GM19468 (cell line): ENCODE measurements around the gene SRA1.
A peak's percentile ranks its signal among the peaks of the same experiment; 100 is the strongest.

ENCODE experiments used
- ATAC-seq: cut with Tn5 transposase; IDR thresholded peaks from one replicate; pipeline ENCODE4 v1.9.1; 2021; ENCODE audit warnings: mild to moderate bottlenecking, moderate library complexity, moderate number of reproducible peaks; ENCODE audit not compliant: unreplicated experiment; ENCODE audit errors: extremely low read depth

SRA1 gene

GRCh38 chr5:140551872-140552271 lies 5.4 kb downstream of the SRA1 start:
- ATAC-seq = no peak

- ATAC-seq = no peak
These were observed 6.9 kb downstream of the SRA1 start for GRCh38 chr5:140550147-140551079.

DNA sequence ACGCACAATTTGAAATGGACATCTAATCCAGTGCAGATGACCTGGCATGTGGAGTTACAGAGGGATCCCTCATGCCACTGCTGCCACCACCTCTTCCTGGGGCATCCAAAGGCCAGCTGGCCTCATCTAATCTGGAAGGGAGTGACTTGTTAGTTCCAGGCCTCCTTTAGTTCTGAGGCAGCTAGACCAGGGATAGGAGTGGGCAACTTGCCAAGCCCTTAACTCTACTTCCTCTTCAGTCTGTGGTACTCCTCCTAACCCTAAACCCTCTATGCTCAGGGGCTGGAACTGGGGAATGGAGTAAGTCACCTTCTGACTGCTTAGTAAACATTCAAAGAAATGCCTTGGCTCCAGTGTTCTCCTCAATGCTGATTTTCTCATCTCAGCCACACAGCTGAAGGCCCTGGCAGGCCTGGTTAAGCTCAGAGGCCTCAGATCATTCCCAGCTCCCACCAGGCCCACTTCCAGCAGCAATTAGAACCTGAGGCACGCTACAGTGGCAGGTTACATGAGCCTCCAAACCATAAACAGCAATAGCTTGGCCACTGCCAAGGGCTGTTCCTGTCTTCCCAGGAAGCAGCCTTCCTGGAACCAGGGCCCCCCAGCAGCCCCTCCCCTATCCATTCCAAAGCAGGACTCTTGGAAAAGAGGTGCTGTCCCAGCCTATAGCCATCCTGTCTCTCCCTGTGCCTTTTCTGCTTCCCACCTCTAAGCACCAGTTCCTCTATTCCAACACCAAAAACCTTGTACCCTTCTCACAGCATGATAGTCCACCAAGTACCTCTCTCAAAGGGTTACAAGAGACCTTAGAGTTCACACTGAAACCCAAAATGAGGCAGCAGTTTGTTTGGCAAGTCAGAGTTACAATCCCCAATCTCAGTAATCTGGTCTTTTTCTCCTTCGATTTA lies 7.8 kb downstream of the SRA1 start:
- ATAC-seq = no peak

- no peak for ATAC-seq
These were observed 8.5 kb downstream of the SRA1 start for GRCh38 chr5:140548791-140549190.

DNA sequence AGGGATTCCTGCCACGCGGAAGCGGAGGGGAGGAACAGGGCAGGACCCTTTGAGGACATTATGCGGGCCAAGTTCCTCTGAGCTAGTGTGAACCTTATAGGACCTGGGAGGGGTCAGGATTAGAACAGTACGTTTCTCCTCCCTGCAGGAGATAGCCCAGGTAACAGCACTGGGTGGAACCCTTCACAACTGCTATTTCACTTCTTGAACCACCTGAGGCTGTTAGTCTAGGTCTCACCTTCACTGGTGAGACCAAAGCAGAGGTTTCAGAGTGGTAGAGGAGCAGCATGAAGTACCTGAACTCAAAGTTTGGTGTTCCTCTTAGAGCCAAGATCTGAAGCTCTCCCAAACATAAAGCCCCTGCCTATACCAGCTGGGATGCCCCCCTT lies 9.0 kb downstream of the SRA1 start:
- ATAC-seq = no peak

DNA sequence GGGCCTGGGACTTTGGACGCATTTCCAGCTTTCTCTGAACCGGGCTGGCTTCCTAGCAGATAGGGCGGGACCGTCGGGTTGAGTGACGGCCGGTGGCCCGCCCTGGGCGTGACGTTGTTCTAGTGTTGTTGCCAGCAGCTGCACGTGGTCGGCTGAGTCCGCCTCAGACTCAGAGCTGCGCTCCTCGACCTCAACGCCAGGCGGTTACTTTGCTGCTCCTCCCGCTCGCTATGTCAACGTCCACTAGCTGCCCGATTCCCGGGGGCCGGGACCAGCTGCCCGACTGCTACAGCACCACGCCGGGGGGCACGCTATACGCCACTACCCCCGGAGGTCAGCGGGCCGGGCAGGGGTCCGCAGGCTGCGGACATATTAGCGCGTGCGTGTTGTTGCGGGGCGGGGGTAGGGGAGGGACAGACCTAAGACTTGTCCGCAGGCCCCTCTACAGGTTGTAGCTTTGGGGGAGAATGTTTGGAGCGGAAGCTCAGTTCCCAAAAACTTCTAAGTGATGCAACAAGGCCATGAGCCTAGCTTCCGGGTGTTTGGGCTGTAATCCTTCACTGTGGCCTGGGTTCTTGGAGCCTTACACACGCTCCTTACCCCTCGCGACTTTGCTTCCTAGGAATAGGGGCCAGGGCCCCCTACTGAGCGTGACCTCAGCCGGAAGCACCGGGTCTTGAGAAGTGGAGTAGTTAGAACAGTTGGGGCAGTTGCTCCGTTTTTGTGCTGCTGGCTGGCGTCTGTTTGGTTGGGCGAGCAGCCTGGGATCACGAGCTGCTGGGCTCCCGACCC lies 9.6 kb downstream of the SRA1 start, which contains the start of gene EIF4EBP3:
EIF4EBP3 (plus strand) TSS at position 155 of the 792 bp plus-strand sequence; CDS start at position 231, 76 bp downstream.
- ATAC-seq = peak; percentile 98

DNA sequence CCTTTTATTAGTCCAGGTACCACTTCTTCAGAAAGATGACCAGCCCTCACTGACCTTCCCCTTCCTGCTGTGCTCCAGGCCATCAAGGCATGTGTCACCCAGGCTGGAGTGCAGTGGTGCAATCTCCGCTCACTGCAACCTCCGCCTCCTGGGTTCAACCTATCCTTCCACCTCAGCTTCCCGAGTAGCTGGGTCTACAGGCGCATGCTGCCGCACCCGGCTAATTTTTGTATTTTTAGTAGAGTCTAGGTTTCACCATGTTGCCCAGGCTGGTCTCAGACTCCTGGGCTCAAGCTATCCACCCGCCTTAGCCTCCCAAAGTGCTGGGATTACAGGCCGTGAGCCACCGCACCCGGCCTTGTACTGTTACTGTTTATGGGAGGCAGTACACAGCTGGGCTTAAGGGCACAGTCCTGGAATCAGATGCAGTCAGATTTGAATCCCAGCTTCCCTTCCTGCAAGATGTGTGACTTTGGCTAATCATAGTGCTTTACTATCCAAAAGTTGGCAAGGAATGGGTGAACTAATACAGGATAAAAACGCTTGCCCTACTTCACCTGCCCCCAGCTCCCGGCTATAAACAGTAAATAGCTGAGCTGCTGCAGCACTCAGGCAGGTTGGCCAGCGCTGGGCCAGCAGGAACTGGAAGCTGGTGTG lies 10.3 kb downstream of the SRA1 start:
- ATAC-seq = no peak

DNA sequence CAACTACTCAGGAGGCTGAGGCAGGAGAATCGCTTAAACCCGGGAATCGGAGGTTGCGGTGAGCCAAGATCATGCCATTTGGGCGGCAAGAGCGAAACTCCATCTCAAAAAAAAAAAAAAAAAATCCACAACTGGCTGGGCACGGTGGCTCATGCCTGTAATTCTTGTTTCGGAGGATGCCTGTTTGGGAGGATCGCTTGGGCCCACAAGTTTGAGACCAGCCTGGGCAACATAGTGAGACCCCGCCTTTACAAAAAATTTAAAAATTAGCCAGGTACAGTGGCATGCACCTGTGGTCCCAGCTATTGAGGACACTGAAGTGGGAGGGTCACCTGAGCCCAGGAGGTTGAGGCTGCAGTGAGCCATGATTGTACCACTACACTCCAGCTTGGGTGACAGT lies 11.7 kb downstream of the SRA1 start:
- ATAC-seq = no peak

DNA sequence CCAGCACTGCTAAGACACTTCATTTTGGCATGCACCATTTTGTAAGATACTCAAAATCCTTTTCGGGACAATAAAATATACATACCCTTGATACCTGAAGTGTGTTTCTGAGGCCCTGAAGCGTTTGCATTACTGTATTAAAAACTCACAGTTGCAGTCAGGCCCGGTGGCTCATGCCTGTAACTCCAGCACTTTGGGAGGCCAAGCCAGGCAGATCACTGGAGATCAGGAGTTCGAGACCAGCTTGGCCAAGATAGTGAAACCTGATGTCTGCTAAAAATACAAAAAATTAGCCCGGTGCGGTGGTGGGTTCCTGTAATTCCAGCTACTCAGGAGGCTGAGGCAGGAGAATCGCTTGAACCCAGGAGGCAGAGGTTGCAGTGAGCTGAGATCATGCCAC lies 12.3 kb downstream of the SRA1 start:
- ATAC-seq = no peak

GRCh38 chr5:140542972-140543371 lies 14.3 kb downstream of the SRA1 start:
- no peak for ATAC-seq

DNA sequence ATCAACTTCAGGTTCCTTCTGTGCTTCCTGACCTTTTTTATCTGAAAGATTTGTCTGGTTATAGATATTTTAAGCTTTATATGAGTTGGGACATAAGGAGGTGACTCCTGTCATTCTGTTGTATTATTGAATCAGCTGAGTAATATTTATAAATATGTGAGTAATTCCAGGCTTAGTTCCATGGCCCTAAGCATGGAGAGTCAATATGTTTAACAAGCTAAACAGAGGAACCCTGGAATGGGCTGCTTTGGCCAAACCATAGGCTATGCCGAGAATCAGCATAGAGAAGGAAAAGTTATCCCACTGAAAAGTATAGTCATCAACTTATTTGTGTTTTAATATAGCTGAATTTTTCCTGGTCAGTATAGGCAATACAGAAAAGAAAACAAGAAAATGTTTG lies 17.0 kb downstream of the SRA1 start:
- ATAC-seq = no peak

DNA sequence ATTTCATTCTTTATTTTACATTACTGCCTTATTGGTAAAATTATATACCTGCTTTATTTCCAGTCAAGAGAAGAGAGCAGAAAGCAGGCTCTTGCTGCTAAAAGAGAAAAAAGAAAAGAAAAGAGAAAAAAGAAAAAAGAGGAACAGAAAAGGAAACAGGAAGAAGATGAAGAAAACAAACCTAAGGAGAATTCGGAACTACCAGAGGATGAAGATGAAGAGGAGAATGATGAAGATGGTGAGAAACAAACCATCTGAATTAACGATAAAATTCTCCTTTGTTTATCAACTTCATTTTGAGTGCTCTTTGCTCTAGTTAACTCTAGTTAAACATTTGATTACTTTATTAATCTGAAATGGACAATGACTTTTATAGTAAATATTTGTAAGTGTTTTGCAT lies 33.3 kb downstream of the SRA1 start:
- ATAC-seq = no peak

- no peak for ATAC-seq
These were observed 44.1 kb downstream of the SRA1 start for GRCh38 chr5:140513124-140513523.

- no peak for ATAC-seq
These were observed 47.4 kb downstream of the SRA1 start for GRCh38 chr5:140509898-140510297.

GRCh38 chr5:140502834-140503233 lies 54.4 kb downstream of the SRA1 start:
- no peak for ATAC-seq
